AG04449 (cell line): ENCODE data around the gene RETREG3.
"Not testable (repeated sequence)": the region's sequence is repeated elsewhere in the genome, so short reads cannot be mapped to it uniquely, and the experiment has no call there.

ENCODE experiments used
- CTCF ChIA-PET: fragments of 350-600 bp; formaldehyde crosslinking; extraction: SDS; loops from one replicate; lab custom pipeline; 2021; ENCODE audit warnings: antibody characterized with exemption; lab: Yijun Ruan, JAX
- POLR2A ChIA-PET: fragments of 400-600, 350-600 bp; formaldehyde crosslinking; extraction: SDS; loops from one replicate; lab custom pipeline; 2020; ENCODE audit warnings: antibody characterized with exemption, inconsistent platforms; lab: Yijun Ruan, JAX
- DNase-seq: peaks from one replicate; pipeline ENCODE4 v3.0.0-alpha.2; 2010; ENCODE audit warnings: low read depth, low spot score
- H3K4me3 ChIP-seq: 2 replicates; pipeline ENCODE4 v1.5.1; 2011; ENCODE audit warnings: low read depth, mild to moderate bottlenecking, control low read depth, low read length
- CTCF ChIP-seq: IDR thresholded peaks from one replicate; pipeline ENCODE4 v1.5.1; 2011; ENCODE audit warnings: mild to moderate bottlenecking, moderate library complexity, low read length, control low read depth, inconsistent platforms; ENCODE audit not compliant: insufficient read depth; ENCODE audit errors: missing control alignments

The RETREG3 gene

GRCh38 chr17:42548070-42548837 lies 60.9 kb downstream of the RETREG3 start:
- no peak for DNase-seq
- H3K4me3 ChIP-seq, result peak overlapping the region; percentile 43
- TF ChIP-seq CTCF, result peak; percentile 52
- ChIA-PET POLR2A (interaction anchor here (1.1 to 1.7 kb wide), 2 partner anchors 11 to 12 kb away, joined by 3 to 10 read pairs; partner anchors contain the start of gene NAGLU), CTCF (interaction anchor here (1.0 to 2.3 kb wide), 2 partner anchors 12 to 226 kb away, joined by 4 to 9 read pairs; partner anchors contain the start of gene NAGLU)

- POLR2A ChIA-PET, result interaction anchor here (1.1 to 1.7 kb wide), 2 partner anchors 12 kb away, joined by 3 to 10 read pairs; partner anchors contain the start of gene NAGLU
Measured at GRCh38 chr17:42547698-42548069, 61.5 kb downstream of the RETREG3 start.

GRCh38 chr17:42547001-42547461 lies 62.1 kb downstream of the RETREG3 start:
- ChIA-PET CTCF (interaction anchor here (2.3 kb wide), 1 partner anchor 11 kb away, joined by 9 read pairs; the partner anchor contains the start of gene NAGLU), POLR2A (interaction anchor here (1.1 to 1.7 kb wide), 2 partner anchors 11 to 12 kb away, joined by 3 to 10 read pairs; partner anchors contain the start of gene NAGLU)
- no peak overlapping the region for H3K4me3 ChIP-seq
- DNase-seq, result no peak
- no peak for TF ChIP-seq CTCF

More at GRCh38 chr17:42547698-42548069, 61.5 kb downstream of the RETREG3 start:
- CTCF ChIA-PET, result interaction anchor here (2.3 kb wide), 1 partner anchor 12 kb away, joined by 9 read pairs; the partner anchor contains the start of gene NAGLU
- no peak for TF ChIP-seq CTCF
- H3K4me3 ChIP-seq, result no peak overlapping the region
- DNase-seq, result no peak

GRCh38 chr17:42545755-42546505 lies 63.2 kb downstream of the RETREG3 start:
- H3K4me3 ChIP-seq, DNase-seq, POLR2A ChIA-PET: not testable (repeated sequence)
- CTCF ChIA-PET, result interaction anchor here (1.6 kb wide), 1 partner anchor 12 kb away, joined by 3 read pairs; no protein-coding TSS in a partner anchor

- DNase-seq, result no peak
- no peak for TF ChIP-seq CTCF
- no peak overlapping the region for H3K4me3 ChIP-seq
- ChIA-PET CTCF (interaction anchor here (1.6 kb wide), 1 partner anchor 11 kb away, joined by 3 read pairs; no protein-coding TSS in a partner anchor), POLR2A (no interaction called here)
Measured at GRCh38 chr17:42544874-42545283, 64.3 kb downstream of the RETREG3 start.

GRCh38 chr17:42543190-42544079 lies 65.7 kb downstream of the RETREG3 start:
- ChIA-PET CTCF (no interaction called here), POLR2A (interaction anchor here (0.7 kb wide), 1 partner anchor 11 kb away, joined by 3 read pairs; no protein-coding TSS in a partner anchor)
- TF ChIP-seq CTCF, result no peak
- no peak overlapping the region for H3K4me3 ChIP-seq
- no peak for DNase-seq
